Stimulated activated CD8-positive, alpha-beta memory T cell treated with anti-CD3 and anti-CD28 coated beads, Interleukin-7, amount 100 ng/mL, for 1 hour (primary cell): ENCODE data around the gene GID4.

Experiments
- DNase-seq, 2 donors: peaks; one replicate each; pipeline ENCODE4 v3.0.0-alpha.2; 2020; ENCODE audit warnings: low read depth in 2 of 2

GID4 gene

GRCh38 chr17:18101828-18102227 lies 62.6 kb downstream of the GID4 start:
- DNase-seq = no peak

- no peak for DNase-seq
Observed at GRCh38 chr17:18102640-18103039, 63.4 kb downstream of the GID4 start.

- no peak for DNase-seq
Observed at GRCh38 chr17:18105027-18105426, 65.8 kb downstream of the GID4 start.

- no peak for DNase-seq
Observed at GRCh38 chr17:18105595-18105994, 66.4 kb downstream of the GID4 start.

- no peak for DNase-seq
Observed at GRCh38 chr17:18106211-18106610, 67.0 kb downstream of the GID4 start.

GRCh38 chr17:18107061-18107790 lies 68.0 kb downstream of the GID4 start:
- DNase-seq = no peak

- DNase-seq = no peak
Observed at GRCh38 chr17:18107971-18108370, 68.8 kb downstream of the GID4 start.

GRCh38 chr17:18108401-18109312 lies 69.4 kb downstream of the GID4 start, which contains the start of gene MYO15A:
Gene MYO15A (plus strand): TSS chr17:18108756. CDS start chr17:18118801, 10,045 bp downstream.
- DNase-seq = no peak

GRCh38 chr17:18109935-18110485 lies 70.8 kb downstream of the GID4 start:
- DNase-seq = no peak

GRCh38 chr17:18110636-18111145 lies 71.5 kb downstream of the GID4 start:
- no peak for DNase-seq

- DNase-seq = no peak
Observed at GRCh38 chr17:18111330-18111971, 72.2 kb downstream of the GID4 start.

GRCh38 chr17:18115517-18115916 lies 76.3 kb downstream of the GID4 start:
- no peak for DNase-seq

GRCh38 chr17:18116078-18116477 lies 76.9 kb downstream of the GID4 start:
- no peak for DNase-seq

- no peak for DNase-seq
Observed at GRCh38 chr17:18117533-18117932, 78.3 kb downstream of the GID4 start.
